ENCODE results near the gene GLRX.
A peak's percentile ranks its signal among the peaks of the same experiment; 100 is the strongest.

Gene GLRX

GRCh38 chr5:95779611-95780010 lies 42.9 kb downstream of the GLRX start:
- peak; percentile 20 for DNase-seq

GRCh38 chr5:95778713-95779436 lies 43.7 kb downstream of the GLRX start:
- DNase-seq, result no peak

GRCh38 chr5:95777441-95777840 lies 45.1 kb downstream of the GLRX start:
- no peak for DNase-seq

GRCh38 chr5:95773335-95774059 lies 49.0 kb downstream of the GLRX start:
- peak; percentile 90 for DNase-seq

GRCh38 chr5:95771892-95772291 lies 50.6 kb downstream of the GLRX start:
- no peak for DNase-seq

- DNase-seq, result no peak
Observed at GRCh38 chr5:95770830-95771708, 51.5 kb downstream of the GLRX start.

GRCh38 chr5:95768731-95769130 lies 53.8 kb downstream of the GLRX start:
- no peak for DNase-seq

- DNase-seq, result no peak
Observed at GRCh38 chr5:95763941-95764340, 58.6 kb downstream of the GLRX start.

Measured in OCI-M1 (cell line).